Measurements from ENCODE around the gene CFAP97D1.

CFAP97D1 gene
- long read RNA-seq, result 0 reads

DNA sequence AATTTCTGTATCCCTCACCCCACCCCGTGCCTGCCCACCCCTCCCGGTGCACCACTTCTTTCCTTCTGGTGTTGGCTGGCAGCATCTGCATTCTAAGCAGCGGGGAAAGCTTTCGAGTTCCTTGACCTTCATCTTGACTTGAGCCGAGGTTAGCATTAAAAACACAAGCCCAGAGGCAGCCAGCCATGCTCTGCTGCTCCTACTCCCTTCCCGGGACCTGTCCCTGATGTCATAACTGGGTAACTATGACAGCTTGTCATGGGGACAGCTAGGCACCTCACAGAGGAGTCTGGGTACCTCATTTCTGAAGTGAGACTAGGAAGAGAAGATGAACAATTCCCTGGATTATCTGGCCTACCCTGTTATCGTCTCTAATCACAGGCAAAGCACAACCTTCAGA, at the start of gene CFAP97D1:
TSS of gene CFAP97D1 (plus strand) at position 301 of the 400 bp plus-strand sequence. CDS start at position 329, 28 bp downstream.
- TF ChIP-seq POLR2AphosphoS5 (IDR thresholded peaks at IDR 0.05; ENCODE audit: low read depth) (no peak), SPI1 (IDR thresholded peaks at IDR 0.05; ENCODE audit: borderline replicate concordance, low read depth) (no peak), GABPA (IDR thresholded peaks at IDR 0.05; ENCODE audit: low read depth) (no peak)
- TF ChIP-seq, protein P1, sequence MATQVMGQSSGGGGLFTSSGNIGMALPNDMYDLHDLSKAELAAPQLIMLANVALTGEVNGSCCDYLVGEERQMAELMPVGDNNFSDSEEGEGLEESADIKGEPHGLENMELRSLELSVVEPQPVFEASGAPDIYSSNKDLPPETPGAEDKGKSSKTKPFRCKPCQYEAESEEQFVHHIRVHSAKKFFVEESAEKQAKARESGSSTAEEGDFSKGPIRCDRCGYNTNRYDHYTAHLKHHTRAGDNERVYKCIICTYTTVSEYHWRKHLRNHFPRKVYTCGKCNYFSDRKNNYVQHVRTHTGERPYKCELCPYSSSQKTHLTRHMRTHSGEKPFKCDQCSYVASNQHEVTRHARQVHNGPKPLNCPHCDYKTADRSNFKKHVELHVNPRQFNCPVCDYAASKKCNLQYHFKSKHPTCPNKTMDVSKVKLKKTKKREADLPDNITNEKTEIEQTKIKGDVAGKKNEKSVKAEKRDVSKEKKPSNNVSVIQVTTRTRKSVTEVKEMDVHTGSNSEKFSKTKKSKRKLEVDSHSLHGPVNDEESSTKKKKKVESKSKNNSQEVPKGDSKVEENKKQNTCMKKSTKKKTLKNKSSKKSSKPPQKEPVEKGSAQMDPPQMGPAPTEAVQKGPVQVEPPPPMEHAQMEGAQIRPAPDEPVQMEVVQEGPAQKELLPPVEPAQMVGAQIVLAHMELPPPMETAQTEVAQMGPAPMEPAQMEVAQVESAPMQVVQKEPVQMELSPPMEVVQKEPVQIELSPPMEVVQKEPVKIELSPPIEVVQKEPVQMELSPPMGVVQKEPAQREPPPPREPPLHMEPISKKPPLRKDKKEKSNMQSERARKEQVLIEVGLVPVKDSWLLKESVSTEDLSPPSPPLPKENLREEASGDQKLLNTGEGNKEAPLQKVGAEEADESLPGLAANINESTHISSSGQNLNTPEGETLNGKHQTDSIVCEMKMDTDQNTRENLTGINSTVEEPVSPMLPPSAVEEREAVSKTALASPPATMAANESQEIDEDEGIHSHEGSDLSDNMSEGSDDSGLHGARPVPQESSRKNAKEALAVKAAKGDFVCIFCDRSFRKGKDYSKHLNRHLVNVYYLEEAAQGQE (IDR thresholded peaks at IDR 0.05; ENCODE audit: insufficient replicate concordance, low read depth), result no peak
- TF ChIP-seq, protein P2, sequence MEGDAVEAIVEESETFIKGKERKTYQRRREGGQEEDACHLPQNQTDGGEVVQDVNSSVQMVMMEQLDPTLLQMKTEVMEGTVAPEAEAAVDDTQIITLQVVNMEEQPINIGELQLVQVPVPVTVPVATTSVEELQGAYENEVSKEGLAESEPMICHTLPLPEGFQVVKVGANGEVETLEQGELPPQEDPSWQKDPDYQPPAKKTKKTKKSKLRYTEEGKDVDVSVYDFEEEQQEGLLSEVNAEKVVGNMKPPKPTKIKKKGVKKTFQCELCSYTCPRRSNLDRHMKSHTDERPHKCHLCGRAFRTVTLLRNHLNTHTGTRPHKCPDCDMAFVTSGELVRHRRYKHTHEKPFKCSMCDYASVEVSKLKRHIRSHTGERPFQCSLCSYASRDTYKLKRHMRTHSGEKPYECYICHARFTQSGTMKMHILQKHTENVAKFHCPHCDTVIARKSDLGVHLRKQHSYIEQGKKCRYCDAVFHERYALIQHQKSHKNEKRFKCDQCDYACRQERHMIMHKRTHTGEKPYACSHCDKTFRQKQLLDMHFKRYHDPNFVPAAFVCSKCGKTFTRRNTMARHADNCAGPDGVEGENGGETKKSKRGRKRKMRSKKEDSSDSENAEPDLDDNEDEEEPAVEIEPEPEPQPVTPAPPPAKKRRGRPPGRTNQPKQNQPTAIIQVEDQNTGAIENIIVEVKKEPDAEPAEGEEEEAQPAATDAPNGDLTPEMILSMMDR (IDR thresholded peaks at IDR 0.05; ENCODE audit: insufficient read depth, low read length), result no peak
- Histone ChIP-seq H3K27me3 (ENCODE audit: insufficient read depth, poor library complexity, severe bottlenecking) (no peaks in the 10 kb centered on the region), H3K27ac (replicated peaks) (peak within 1 kb of the TSS; percentile 85), H3K4me3 (replicated peaks; ENCODE audit: insufficient read depth, low read length) (peak within 1 kb of the TSS; percentile 83)
- no peak for DNase-seq (ENCODE audit: low read depth in 1 of 2, low spot score in 1 of 2)

DNA sequence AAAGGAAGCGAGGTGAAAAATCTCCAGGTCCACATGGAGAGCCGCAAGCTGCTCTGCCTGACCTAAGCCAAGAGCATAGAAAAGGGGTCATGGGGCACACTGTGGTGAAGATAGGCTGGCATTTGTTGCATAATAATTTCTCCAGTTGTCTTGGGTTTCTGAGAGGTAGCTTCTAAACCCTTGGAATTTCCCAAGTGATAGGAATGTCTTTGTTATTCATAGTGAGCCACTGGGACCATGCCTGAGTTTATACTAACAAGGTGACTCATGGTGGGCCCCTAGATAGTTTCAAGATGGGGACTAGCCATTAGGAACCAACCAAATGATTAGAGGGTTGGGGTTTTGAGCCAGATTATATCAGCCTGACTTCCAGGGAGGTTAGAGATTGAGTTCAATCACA, 47.3 kb upstream of the CFAP97D1 start:
- TF ChIP-seq GABPA (IDR thresholded peaks at IDR 0.05; ENCODE audit: low read depth) (no peak), POLR2AphosphoS5 (IDR thresholded peaks at IDR 0.05; ENCODE audit: low read depth) (no peak), SPI1 (IDR thresholded peaks at IDR 0.05; ENCODE audit: borderline replicate concordance, low read depth) (no peak)
- TF ChIP-seq, protein P2 (IDR thresholded peaks at IDR 0.05; ENCODE audit: insufficient read depth, low read length), result no peak
- TF ChIP-seq, protein P1 (IDR thresholded peaks at IDR 0.05; ENCODE audit: insufficient replicate concordance, low read depth), result no peak
- Histone ChIP-seq H3K27me3 (ENCODE audit: insufficient read depth, poor library complexity, severe bottlenecking) (no peaks in the 10 kb centered on the region), H3K27ac (replicated peaks) (no peak overlapping the region), H3K4me3 (replicated peaks; ENCODE audit: insufficient read depth, low read length) (no peak overlapping the region)
- DNase-seq (ENCODE audit: low read depth in 1 of 2, low spot score in 1 of 2), result no peak

DNA sequence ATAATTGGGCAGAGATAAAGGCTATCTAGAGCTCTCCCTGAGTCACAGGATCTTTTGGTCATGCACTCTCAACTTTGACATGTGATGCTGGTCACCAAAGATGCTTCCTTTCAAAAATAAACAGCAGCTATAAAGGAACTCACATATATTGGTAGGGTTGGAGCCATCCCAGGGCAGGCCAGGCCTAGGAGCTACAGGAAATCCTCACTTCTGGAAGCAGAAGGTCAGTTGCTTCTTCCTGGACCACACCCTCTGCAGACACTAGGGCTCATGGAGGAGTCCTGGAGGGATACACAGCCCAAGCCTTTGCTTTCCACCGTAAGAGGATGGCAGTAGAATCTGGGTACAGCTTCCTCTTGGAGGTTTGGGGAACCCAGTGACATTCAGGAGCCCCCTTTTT, 46.3 kb upstream of the CFAP97D1 start:
- Histone ChIP-seq H3K4me3 (replicated peaks; ENCODE audit: insufficient read depth, low read length) (no peak overlapping the region), H3K27ac (replicated peaks) (no peak overlapping the region), H3K27me3 (ENCODE audit: insufficient read depth, poor library complexity, severe bottlenecking) (no peaks in the 10 kb centered on the region)
- DNase-seq (ENCODE audit: low read depth in 1 of 2, low spot score in 1 of 2), result no peak
- TF ChIP-seq SPI1 (IDR thresholded peaks at IDR 0.05; ENCODE audit: borderline replicate concordance, low read depth), result no peak
- TF ChIP-seq POLR2AphosphoS5 (IDR thresholded peaks at IDR 0.05; ENCODE audit: low read depth), result no peak
- TF ChIP-seq, protein P1 (IDR thresholded peaks at IDR 0.05; ENCODE audit: insufficient replicate concordance, low read depth), result no peak
- TF ChIP-seq, protein P2 (IDR thresholded peaks at IDR 0.05; ENCODE audit: insufficient read depth, low read length), result no peak
- TF ChIP-seq GABPA (IDR thresholded peaks at IDR 0.05; ENCODE audit: low read depth), result no peak

Data from HL-60 (cell line).